B cell (primary cell): ENCODE data around the gene ZNF804B. TPM values are rescaled to one million over a fixed set of nuclear protein-coding genes. Genes with fewer than 3 reads are reported as not detected.

Experiments used
- ATAC-seq: fragments of 200-7000 bp; cut with Tn5 transposase; one replicate; pipeline ENCODE4 v1.10.0; 2021; ENCODE audit warnings: low read depth, mild to moderate bottlenecking, moderate number of reproducible peaks, moderate library complexity
- CTCF ChIA-PET: fragments of 350-600 bp; sonication (Branson Sonifier 250); formaldehyde crosslinking; loops from one replicate; lab custom pipeline; 2021; ENCODE audit warnings: antibody characterized with exemption, inconsistent platforms; lab: Charles Lee
- POLR2A ChIA-PET: fragments of 350-600 bp; sonication (Branson Sonifier 250); formaldehyde crosslinking; loops from one replicate; lab custom pipeline; 2021; ENCODE audit warnings: antibody characterized with exemption; lab: Charles Lee
- DNase-seq: peaks from one replicate; pipeline ENCODE4 v3.0.0; 2013
- H2AFZ ChIP-seq: 2 replicates; pipeline ENCODE4 v1.6.1; 2012; ENCODE audit warnings: mild to moderate bottlenecking, low read depth, low read length; ENCODE audit not compliant: insufficient read depth, poor library complexity, severe bottlenecking
- H3K27ac ChIP-seq, 2 donors: 1 replicate in 1 of 2; 2 replicates in 1 of 2; pipeline ENCODE4 v1.5.1; 2012 to 2013; ENCODE audit warnings: low read length in 2 of 2, mild to moderate bottlenecking in 2 of 2, moderate library complexity in 1 of 2
- H3K27me3 ChIP-seq, 4 experiments: fragments of 200-600 bp in 1 of 4; sonication (generic) in 1 of 4; replicated peaks in 1 of 4; 1 replicate in 2 of 4; 2 replicates in 2 of 4; pipeline versions ENCODE4 v1.6.1 to v1.7.0; 2013 to 2016; ENCODE audit warnings: low read length in 3 of 4, mild to moderate bottlenecking in 2 of 4, mixed read lengths in 1 of 4, moderate library complexity in 1 of 4; ENCODE audit not compliant: insufficient read depth in 4 of 4, control insufficient read depth in 3 of 4; ENCODE audit errors: control extremely low read depth in 1 of 4
- H3K36me3 ChIP-seq, 2 experiments: replicated peaks in 1 of 2; 1 replicate in 1 of 2; 2 replicates in 1 of 2; pipeline versions ENCODE4 v1.6.1 to v1.7.1; 2013; ENCODE audit warnings: low read length in 1 of 2; ENCODE audit not compliant: insufficient read depth in 2 of 2, control insufficient read depth in 1 of 2; ENCODE audit errors: control extremely low read depth in 1 of 2, extremely low read depth in 1 of 2
- H3K4me1 ChIP-seq, 2 donors: fragments of 200-600 bp in 1 of 2; sonication (generic) in 1 of 2; 1 replicate in 1 of 2; 2 replicates in 1 of 2; pipeline versions ENCODE4 v1.5.1 to v1.6.1; 2013 to 2017; ENCODE audit warnings: low read length in 2 of 2; ENCODE audit not compliant: control insufficient read depth in 2 of 2, insufficient read depth in 2 of 2
- H3K4me2 ChIP-seq: replicated peaks from 2 replicates; pipeline ENCODE3; 2012; ENCODE audit warnings: mild to moderate bottlenecking, low read depth, low read length; ENCODE audit not compliant: poor library complexity, severe bottlenecking
- H3K4me3 ChIP-seq, 5 experiments: fragments of 200-600 bp in 1 of 5; sonication (generic) in 1 of 5; 1 replicate in 3 of 5; 2 replicates in 2 of 5; pipeline versions ENCODE4 v1.5.1 to v1.7.0; 2011 to 2016; ENCODE audit warnings: low read length in 4 of 5, mild to moderate bottlenecking in 4 of 5, low read depth in 2 of 5, control low read depth in 1 of 5, moderate library complexity in 1 of 5; ENCODE audit not compliant: insufficient read depth in 1 of 5; ENCODE audit errors: control extremely low read depth in 1 of 5, extremely low read depth in 1 of 5
- H3K79me2 ChIP-seq: fragments of 200-600 bp; sonication (generic); one replicate; pipeline ENCODE4 v1.6.0; 2016; ENCODE audit warnings: low read length; ENCODE audit not compliant: control insufficient read depth, insufficient read depth
- H3K9ac ChIP-seq: fragments of 200-600 bp; sonication (generic); 2 replicates; pipeline ENCODE4 v1.6.1; 2017; ENCODE audit warnings: mild to moderate bottlenecking, low read length, moderate library complexity
- H3K9me3 ChIP-seq, 3 donors: one replicate each; pipeline versions ENCODE4 v1.6.1 to v1.7.1; 2013; ENCODE audit warnings: low read length in 2 of 3; ENCODE audit not compliant: control insufficient read depth in 2 of 3, insufficient read depth in 1 of 3; ENCODE audit errors: control extremely low read depth in 1 of 3
- H4K20me1 ChIP-seq: 2 replicates; pipeline ENCODE4 v1.6.0; 2012; ENCODE audit warnings: mild to moderate bottlenecking, low read length; ENCODE audit not compliant: insufficient read depth, control insufficient read depth, poor library complexity, severe bottlenecking
- H3K27ac Mint-ChIP-seq: one replicate; pipeline ENCODE4 v1.8.0; 2021; ENCODE audit warnings: mixed read lengths
- H3K27me3 Mint-ChIP-seq: one replicate; pipeline ENCODE4 v1.8.0; 2021; ENCODE audit warnings: mixed read lengths
- H3K4me1 Mint-ChIP-seq: one replicate; pipeline ENCODE4 v1.8.0; 2021; ENCODE audit warnings: mixed read lengths
- H3K4me3 Mint-ChIP-seq: one replicate; pipeline ENCODE4 v1.8.0; 2021; ENCODE audit warnings: mixed read lengths
- H3K9me3 Mint-ChIP-seq: one replicate; pipeline ENCODE4 v1.8.0; 2022; ENCODE audit warnings: mixed read lengths; ENCODE audit not compliant: insufficient read depth
- EZH2 ChIP-seq: IDR thresholded peaks from 2 replicates; pipeline ENCODE4 v1.6.1; 2012; ENCODE audit warnings: borderline replicate concordance, low read depth, mild to moderate bottlenecking, moderate library complexity, low read length; ENCODE audit not compliant: insufficient read depth, poor library complexity, severe bottlenecking
- WGBS: methylation state at CpG from one replicate; pipeline ENCODE4 v1.1.5; 2013; ENCODE audit warnings: missing lambda C conversion rate; ENCODE audit not compliant: insufficient coverage; 5-methylcytosine and 5-hydroxymethylcytosine counted together
- intact Hi-C: fragments of 100-400 bp; cut with micrococcal nuclease; formaldehyde crosslinking; loops from one replicate; pipeline ENCODE4 v1.10.0; 2022
- polyA plus RNA-seq: library from polyadenylated mRNA; depleted of rRNA; stranded (reverse); fragments of >200 nt; gene quantifications from 2 replicates; pipeline ENCODE4 v1.2.3, GENCODE V29; 2012
- total RNA-seq, 2 donors: library from RNA; stranded (reverse); fragments of 120-200 nt in 1 of 2; gene quantifications; 1 replicate in 1 of 2; 2 replicates in 1 of 2; pipeline versions ENCODE4 v1.2.3 to v1.2.4, GENCODE V29; 2013 to 2022
- TF ChIP-seq, protein P1 (sequence below): fragments of 200-600 bp; IDR thresholded peaks from one replicate; pipeline ENCODE4 v1.8.0; 2022; ENCODE audit warnings: antibody characterized with exemption, mild to moderate bottlenecking

The ZNF804B gene
- total and polyA plus RNA-seq, 2 donors (not counting 1 experiment from before 2014, with no cell fraction given), result not detected

DNA sequence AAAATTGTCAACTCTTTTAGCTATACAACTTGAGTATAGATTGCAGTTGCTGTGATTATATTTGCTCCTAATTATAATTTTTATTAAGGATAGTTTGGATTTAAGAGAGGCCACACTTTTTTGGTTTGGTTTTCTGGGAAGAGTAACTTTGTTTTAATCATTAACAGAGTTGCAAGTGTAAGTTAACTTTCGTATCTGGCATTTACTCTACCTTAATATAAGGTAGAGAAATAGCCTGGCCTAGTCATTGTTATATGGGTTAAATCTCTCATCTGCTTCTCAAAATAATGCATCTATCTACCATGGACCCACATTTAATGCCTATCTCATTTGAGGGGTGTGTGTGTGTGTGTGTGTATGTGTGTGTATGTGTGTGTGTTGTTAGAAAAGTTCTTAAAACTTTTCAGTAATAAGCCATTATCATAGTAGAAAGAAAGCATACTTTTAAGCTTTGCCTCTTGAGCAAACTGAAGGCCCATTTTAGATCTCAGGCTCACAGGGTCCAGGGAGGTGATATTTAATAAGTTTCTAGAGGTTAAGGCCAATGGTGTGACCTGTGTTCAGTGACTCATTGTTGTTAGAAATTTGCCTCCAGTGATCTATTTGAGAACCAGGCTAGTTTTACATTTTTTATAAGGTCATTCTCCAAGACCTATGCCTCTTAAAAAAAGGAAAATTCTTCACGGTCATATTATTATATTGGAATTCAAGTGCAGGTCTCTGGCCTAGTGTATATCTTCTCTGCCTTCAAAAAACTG lies 47.0 kb downstream of the ZNF804B start:
- no peak for TF ChIP-seq EZH2
- TF ChIP-seq, protein P1, sequence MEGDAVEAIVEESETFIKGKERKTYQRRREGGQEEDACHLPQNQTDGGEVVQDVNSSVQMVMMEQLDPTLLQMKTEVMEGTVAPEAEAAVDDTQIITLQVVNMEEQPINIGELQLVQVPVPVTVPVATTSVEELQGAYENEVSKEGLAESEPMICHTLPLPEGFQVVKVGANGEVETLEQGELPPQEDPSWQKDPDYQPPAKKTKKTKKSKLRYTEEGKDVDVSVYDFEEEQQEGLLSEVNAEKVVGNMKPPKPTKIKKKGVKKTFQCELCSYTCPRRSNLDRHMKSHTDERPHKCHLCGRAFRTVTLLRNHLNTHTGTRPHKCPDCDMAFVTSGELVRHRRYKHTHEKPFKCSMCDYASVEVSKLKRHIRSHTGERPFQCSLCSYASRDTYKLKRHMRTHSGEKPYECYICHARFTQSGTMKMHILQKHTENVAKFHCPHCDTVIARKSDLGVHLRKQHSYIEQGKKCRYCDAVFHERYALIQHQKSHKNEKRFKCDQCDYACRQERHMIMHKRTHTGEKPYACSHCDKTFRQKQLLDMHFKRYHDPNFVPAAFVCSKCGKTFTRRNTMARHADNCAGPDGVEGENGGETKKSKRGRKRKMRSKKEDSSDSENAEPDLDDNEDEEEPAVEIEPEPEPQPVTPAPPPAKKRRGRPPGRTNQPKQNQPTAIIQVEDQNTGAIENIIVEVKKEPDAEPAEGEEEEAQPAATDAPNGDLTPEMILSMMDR, result no peak
- H3K27ac Mint-ChIP-seq, result no peak overlapping the region
- CTCF ChIA-PET, result no interaction called here
- H3K4me1 Mint-ChIP-seq, result no peaks in the 10 kb centered on the region
- ATAC-seq, result no peak
- no peak overlapping the region for H3K4me3 Mint-ChIP-seq
- no peaks in the 10 kb centered on the region for H3K27me3 Mint-ChIP-seq
- intact Hi-C loops, result no loop called here
- H3K36me3 ChIP-seq, result no peaks in the 10 kb centered on the region
- H3K9ac ChIP-seq, result no peak overlapping the region
- WGBS, result no CpG with 5 or more reads among the region's 2 CpGs
- POLR2A ChIA-PET, result no interaction called here
- H2AFZ ChIP-seq, result no peak overlapping the region
- H3K4me2 ChIP-seq, result no peak overlapping the region
- no peak for DNase-seq
- no peaks in the 10 kb centered on the region for H3K79me2 ChIP-seq
- H3K4me1 ChIP-seq, result no peaks in the 10 kb centered on the region
- no peaks in the 10 kb centered on the region for H3K9me3 ChIP-seq
- no peaks in the 10 kb centered on the region for H3K9me3 Mint-ChIP-seq
- no peaks in the 10 kb centered on the region for H3K27me3 ChIP-seq
- H3K27ac ChIP-seq, result no peak overlapping the region
- H3K4me3 ChIP-seq, result no peak overlapping the region
- H4K20me1 ChIP-seq, result no peaks in the 10 kb centered on the region

DNA sequence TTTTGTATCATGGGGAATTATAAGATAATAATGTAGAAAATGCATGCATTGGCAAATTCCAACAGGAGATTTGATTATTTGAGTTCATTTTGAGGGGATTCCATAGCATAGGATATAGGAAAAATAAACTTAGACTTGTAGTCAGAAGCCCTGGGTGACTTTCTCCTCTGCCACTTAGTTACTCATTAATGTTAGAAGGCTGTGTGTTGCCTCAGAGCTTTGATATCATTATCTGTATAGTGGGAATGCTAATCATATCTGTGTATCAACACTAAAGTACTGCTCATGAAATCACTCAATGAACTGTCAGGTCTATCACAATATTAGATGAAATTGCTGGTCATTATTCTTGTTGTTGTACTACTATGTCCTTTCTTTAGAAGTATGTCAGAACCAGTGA lies 59.1 kb downstream of the ZNF804B start:
- DNase-seq (no peak), ATAC-seq (no peak)
- Histone ChIP-seq H3K9me3 (no peaks in the 10 kb centered on the region), H3K27me3 (no peaks in the 10 kb centered on the region), H3K4me2 (no peak overlapping the region), H3K9ac (no peak overlapping the region), H2AFZ (no peak overlapping the region), H3K4me1 (no peaks in the 10 kb centered on the region), H3K27ac (no peak overlapping the region), H4K20me1 (no peaks in the 10 kb centered on the region), H3K4me3 (no peak overlapping the region), H3K79me2 (no peaks in the 10 kb centered on the region), H3K36me3 (no peaks in the 10 kb centered on the region)
- no peak overlapping the region for H3K4me3 Mint-ChIP-seq
- intact Hi-C loops, result no loop called here
- peaks cover 3% of the 10 kb centered on the region for H3K9me3 Mint-ChIP-seq
- H3K27ac Mint-ChIP-seq, result no peak overlapping the region
- ChIA-PET CTCF (no interaction called here), POLR2A (no interaction called here)
- no peaks in the 10 kb centered on the region for H3K4me1 Mint-ChIP-seq
- TF ChIP-seq, protein P1, result no peak
- no peak for TF ChIP-seq EZH2
- no peaks in the 10 kb centered on the region for H3K27me3 Mint-ChIP-seq
